K562 (cell line): ENCODE data around the gene KCNK6. TPM values are rescaled to one million over a fixed set of nuclear protein-coding genes. Genes with fewer than 3 reads are reported as not detected.

Experiments used
- CAMTA2 ChIP-seq: fragments of 250-450 bp; sonication (Bioruptor Pico); conservative IDR thresholded peaks from 2 replicates; pipeline ENCODE4 v1.5.1; 2022
- CBFA2T2 ChIP-seq: fragments of 450-650 bp; conservative IDR thresholded peaks from 2 replicates; pipeline ENCODE4 v1.6.1; 2017; ENCODE audit warnings: mild to moderate bottlenecking
- CREB1 ChIP-seq, 2 experiments: sonication (generic) in 1 of 2; formaldehyde crosslinking in 1 of 2; IDR thresholded peaks; 2 replicates each; pipeline versions ENCODE4 v1.6.1 to v1.8.0; 2012 to 2022; ENCODE audit warnings: inconsistent platforms in 1 of 2, mild to moderate bottlenecking in 1 of 2, missing genetic modification reagents in 1 of 2, moderate library complexity in 1 of 2
- GABPA ChIP-seq: fragments of 200-800 bp; sonication (Bioruptor generic); conservative IDR thresholded peaks from 2 replicates; pipeline ENCODE4 v1.6.1; 2016; ENCODE audit warnings: low read depth, missing genetic modification characterization, missing compliant biosample characterization
- ILK ChIP-seq: fragments of 450-650 bp; IDR thresholded peaks from 2 replicates; pipeline ENCODE4 v1.6.1; 2016; ENCODE audit warnings: missing genetic modification characterization, low read depth, mild to moderate bottlenecking, missing compliant biosample characterization, moderate library complexity, borderline replicate concordance
- NFXL1 ChIP-seq: fragments of 450-650 bp; formaldehyde crosslinking; IDR thresholded peaks from 2 replicates; pipeline ENCODE4 v1.4.0; 2021; ENCODE audit warnings: mild to moderate bottlenecking
- POLR2AphosphoS2 ChIP-seq: IDR thresholded peaks from 2 replicates; pipeline ENCODE4 v1.6.1; 2012; ENCODE audit warnings: low read length, improper control_type of control experiment
- RAD21 ChIP-seq, 2 experiments: fragments of 250-450 bp in 1 of 2; fragments of 450-650 bp in 1 of 2; sonication (Bioruptor Pico) in 1 of 2; formaldehyde crosslinking in 1 of 2; IDR thresholded peaks in 1 of 2; conservative IDR thresholded peaks in 1 of 2; 2 replicates each; pipeline versions ENCODE4 v1.4.0 to v1.8.0; 2020 to 2022; ENCODE audit warnings: mild to moderate bottlenecking in 2 of 2, moderate library complexity in 1 of 2
- SREBF2 ChIP-seq: sonication (generic); formaldehyde crosslinking; IDR thresholded peaks from 2 replicates; pipeline ENCODE4 v1.4.0; 2020; ENCODE audit warnings: mild to moderate bottlenecking, missing genetic modification reagents
- ZBTB1 ChIP-seq: sonication (generic); formaldehyde crosslinking; IDR thresholded peaks from 2 replicates; pipeline ENCODE4 v1.8.1; 2023; ENCODE audit warnings: missing genetic modification reagents, low read depth, mild to moderate bottlenecking, borderline replicate concordance
- ZFPM2 ChIP-seq: fragments of 250-450 bp; sonication (Bioruptor Pico); IDR thresholded peaks from 2 replicates; pipeline ENCODE4 v1.5.1; 2022; ENCODE audit warnings: mild to moderate bottlenecking
- ZNF174 ChIP-seq: fragments of 250-450 bp; sonication (Bioruptor Pico); IDR thresholded peaks from 2 replicates; pipeline ENCODE4 v1.4.0; 2020; ENCODE audit warnings: mild to moderate bottlenecking
- ZNF324 ChIP-seq: fragments of 250-450 bp; sonication (Bioruptor Pico); IDR thresholded peaks from 2 replicates; pipeline ENCODE4 v1.4.0; 2020; ENCODE audit warnings: mild to moderate bottlenecking
- ZNF551 ChIP-seq: fragments of 250-450 bp; sonication (Bioruptor Pico); IDR thresholded peaks from 2 replicates; pipeline ENCODE4 v1.5.0; 2021; ENCODE audit warnings: mild to moderate bottlenecking, moderate library complexity
- ZNF644 ChIP-seq: fragments of 200-800 bp; sonication (Bioruptor generic); IDR thresholded peaks from 2 replicates; pipeline ENCODE4 v1.6.1; 2016; ENCODE audit warnings: low read depth, missing genetic modification characterization, missing compliant biosample characterization
- polyA plus RNA-seq, 8 experiments: library from polyadenylated mRNA; depleted of rRNA in 4 of 8; stranded (reverse) in 5 of 8; unstranded in 3 of 8; fragments of >200 nt; fragmentation: Nextera tagmentation in 2 of 8; fragmentation: Illumina TruSeq in 1 of 8; extraction: Ambion mirVana in 2 of 8; extraction: Trizol in 1 of 8; gene quantifications; 2 replicates each; pipeline versions ENCODE4 v1.2.1 to v1.2.3, GENCODE V29; 2011 to 2014; ENCODE audit warnings: inconsistent platforms in 1 of 8, missing spikeins in 1 of 8
- total RNA-seq, 7 experiments: library from RNA; depleted of rRNA in 6 of 7; stranded (reverse); fragments of >200 nt in 6 of 7; fragmentation: Illumina TruSeq in 2 of 7; extraction: Trizol in 2 of 7; gene quantifications; 2 replicates each; pipeline versions ENCODE4 v1.2.1 to v1.2.3, GENCODE V29; 2011 to 2021; ENCODE audit warnings: low replicate concordance in 1 of 7
- TF ChIP-seq, protein P1 (sequence below): fragments of 250-450 bp; sonication (Bioruptor Pico); IDR thresholded peaks from 2 replicates; pipeline ENCODE4 v1.4.0; 2020
- TF ChIP-seq, protein P2 (sequence below): fragments of 250-450 bp; sonication (Bioruptor Pico); IDR thresholded peaks from 2 replicates; pipeline ENCODE4 v1.5.1; 2021; ENCODE audit warnings: mild to moderate bottlenecking
- TF ChIP-seq, protein P3 (sequence below), 2 experiments: IDR thresholded peaks; 2 replicates each; pipeline ENCODE4 v1.6.1; 2012; ENCODE audit warnings: improper control_type of control experiment in 2 of 2, low read depth in 2 of 2, low read length in 2 of 2, borderline replicate concordance in 1 of 2

The KCNK6 gene
- total and polyA plus RNA-seq, 9 of the 15 experiments (the other 6 are each of a cell fraction or from before 2014, with no cell fraction given), result 0.05 to 0.42 (median 0.15) TPM

DNA sequence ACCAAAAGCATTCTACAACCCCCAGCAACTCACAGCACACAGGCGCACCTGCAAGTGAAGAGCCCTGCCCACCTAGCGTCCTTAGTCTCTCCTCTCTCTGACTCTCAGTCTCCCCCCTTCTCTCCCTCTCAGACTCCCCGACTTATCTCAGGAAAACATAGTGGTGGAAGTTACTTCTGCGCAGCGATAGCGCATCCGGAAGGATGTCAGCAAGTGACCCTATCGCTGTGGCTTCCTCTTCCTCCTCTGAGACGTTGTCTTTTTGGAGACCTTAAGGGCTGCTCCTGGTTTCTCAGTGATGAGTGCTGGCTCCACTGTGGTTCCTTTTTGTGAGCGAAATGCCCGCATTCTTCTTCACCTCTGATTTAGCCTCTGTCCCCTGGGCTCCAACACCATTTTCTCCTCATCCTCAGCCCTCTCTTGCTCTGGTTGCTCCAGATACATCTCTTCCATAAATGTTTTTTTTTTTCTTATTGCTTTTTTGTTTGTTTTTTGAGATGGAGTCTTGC is 2.5 kb upstream of the KCNK6 start (continued):
- TF ChIP-seq CAMTA2 (CRISPR knock-in tag) (no peak), GABPA (tag) (peak; percentile 87), SREBF2 (CRISPR knock-in tag) (no peak), ZNF551 (CRISPR knock-in tag) (no peak), ZNF324 (no peak), ZBTB1 (CRISPR knock-in tag) (no peak), ZNF174 (CRISPR knock-in tag) (no peak), ZFPM2 (no peak), NFXL1 (no peak), POLR2AphosphoS2 (no peak; the same call in 1 of the 2 replicates), ZNF644 (tag) (no peak), RAD21 (CRISPR knock-in tag; conservative IDR thresholded peaks at IDR 0.05 in 1 of 2, IDR thresholded peaks at IDR 0.05 in 1 of 2) (no peak; a peak in 1 of 4 replicates), ILK (no peak), CBFA2T2 (peak; percentile 97), CREB1 (IDR thresholded peaks at IDR 0.05) (peak; percentile 67; the same call in 1 of the 2 replicates), CREB1 (CRISPR knock-in tag; IDR thresholded peaks at IDR 0.05) (peak; percentile 22; the same call in 1 of the 2 replicates)
- TF ChIP-seq, protein P1, sequence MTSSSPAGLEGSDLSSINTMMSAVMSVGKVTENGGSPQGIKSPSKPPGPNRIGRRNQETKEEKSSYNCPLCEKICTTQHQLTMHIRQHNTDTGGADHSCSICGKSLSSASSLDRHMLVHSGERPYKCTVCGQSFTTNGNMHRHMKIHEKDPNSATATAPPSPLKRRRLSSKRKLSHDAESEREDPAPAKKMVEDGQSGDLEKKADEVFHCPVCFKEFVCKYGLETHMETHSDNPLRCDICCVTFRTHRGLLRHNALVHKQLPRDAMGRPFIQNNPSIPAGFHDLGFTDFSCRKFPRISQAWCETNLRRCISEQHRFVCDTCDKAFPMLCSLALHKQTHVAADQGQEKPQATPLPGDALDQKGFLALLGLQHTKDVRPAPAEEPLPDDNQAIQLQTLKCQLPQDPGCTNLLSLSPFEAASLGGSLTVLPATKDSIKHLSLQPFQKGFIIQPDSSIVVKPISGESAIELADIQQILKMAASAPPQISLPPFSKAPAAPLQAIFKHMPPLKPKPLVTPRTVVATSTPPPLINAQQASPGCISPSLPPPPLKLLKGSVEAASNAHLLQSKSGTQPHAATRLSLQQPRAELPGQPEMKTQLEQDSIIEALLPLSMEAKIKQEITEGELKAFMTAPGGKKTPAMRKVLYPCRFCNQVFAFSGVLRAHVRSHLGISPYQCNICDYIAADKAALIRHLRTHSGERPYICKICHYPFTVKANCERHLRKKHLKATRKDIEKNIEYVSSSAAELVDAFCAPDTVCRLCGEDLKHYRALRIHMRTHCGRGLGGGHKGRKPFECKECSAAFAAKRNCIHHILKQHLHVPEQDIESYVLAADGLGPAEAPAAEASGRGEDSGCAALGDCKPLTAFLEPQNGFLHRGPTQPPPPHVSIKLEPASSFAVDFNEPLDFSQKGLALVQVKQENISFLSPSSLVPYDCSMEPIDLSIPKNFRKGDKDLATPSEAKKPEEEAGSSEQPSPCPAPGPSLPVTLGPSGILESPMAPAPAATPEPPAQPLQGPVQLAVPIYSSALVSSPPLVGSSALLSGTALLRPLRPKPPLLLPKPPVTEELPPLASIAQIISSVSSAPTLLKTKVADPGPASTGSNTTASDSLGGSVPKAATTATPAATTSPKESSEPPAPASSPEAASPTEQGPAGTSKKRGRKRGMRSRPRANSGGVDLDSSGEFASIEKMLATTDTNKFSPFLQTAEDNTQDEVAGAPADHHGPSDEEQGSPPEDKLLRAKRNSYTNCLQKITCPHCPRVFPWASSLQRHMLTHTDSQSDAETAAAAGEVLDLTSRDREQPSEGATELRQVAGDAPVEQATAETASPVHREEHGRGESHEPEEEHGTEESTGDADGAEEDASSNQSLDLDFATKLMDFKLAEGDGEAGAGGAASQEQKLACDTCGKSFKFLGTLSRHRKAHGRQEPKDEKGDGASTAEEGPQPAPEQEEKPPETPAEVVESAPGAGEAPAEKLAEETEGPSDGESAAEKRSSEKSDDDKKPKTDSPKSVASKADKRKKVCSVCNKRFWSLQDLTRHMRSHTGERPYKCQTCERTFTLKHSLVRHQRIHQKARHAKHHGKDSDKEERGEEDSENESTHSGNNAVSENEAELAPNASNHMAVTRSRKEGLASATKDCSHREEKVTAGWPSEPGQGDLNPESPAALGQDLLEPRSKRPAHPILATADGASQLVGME (CRISPR knock-in tag), result no peak
- TF ChIP-seq, protein P2, sequence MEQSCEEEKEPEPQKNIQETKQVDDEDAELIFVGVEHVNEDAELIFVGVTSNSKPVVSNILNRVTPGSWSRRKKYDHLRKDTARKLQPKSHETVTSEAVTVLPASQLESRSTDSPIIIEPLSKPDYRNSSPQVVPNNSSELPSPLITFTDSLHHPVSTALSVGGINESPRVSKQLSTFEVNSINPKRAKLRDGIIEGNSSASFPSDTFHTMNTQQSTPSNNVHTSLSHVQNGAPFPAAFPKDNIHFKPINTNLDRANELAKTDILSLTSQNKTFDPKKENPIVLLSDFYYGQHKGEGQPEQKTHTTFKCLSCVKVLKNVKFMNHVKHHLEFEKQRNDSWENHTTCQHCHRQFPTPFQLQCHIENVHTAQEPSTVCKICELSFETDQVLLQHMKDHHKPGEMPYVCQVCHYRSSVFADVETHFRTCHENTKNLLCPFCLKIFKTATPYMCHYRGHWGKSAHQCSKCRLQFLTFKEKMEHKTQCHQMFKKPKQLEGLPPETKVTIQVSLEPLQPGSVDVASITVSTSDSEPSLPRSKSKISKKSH, result no peak
- TF ChIP-seq, protein P3, sequence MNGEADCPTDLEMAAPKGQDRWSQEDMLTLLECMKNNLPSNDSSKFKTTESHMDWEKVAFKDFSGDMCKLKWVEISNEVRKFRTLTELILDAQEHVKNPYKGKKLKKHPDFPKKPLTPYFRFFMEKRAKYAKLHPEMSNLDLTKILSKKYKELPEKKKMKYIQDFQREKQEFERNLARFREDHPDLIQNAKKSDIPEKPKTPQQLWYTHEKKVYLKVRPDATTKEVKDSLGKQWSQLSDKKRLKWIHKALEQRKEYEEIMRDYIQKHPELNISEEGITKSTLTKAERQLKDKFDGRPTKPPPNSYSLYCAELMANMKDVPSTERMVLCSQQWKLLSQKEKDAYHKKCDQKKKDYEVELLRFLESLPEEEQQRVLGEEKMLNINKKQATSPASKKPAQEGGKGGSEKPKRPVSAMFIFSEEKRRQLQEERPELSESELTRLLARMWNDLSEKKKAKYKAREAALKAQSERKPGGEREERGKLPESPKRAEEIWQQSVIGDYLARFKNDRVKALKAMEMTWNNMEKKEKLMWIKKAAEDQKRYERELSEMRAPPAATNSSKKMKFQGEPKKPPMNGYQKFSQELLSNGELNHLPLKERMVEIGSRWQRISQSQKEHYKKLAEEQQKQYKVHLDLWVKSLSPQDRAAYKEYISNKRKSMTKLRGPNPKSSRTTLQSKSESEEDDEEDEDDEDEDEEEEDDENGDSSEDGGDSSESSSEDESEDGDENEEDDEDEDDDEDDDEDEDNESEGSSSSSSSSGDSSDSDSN (IDR thresholded peaks at IDR 0.05; ENCODE audit: borderline replicate concordance in 1 of 2, low read depth in 2 of 2, low read length in 2 of 2), result no peak
